GM18526 (cell line): ENCODE data around the gene ZNRD2.
A peak's percentile ranks its signal among the peaks of the same experiment; 100 is the strongest.

Source experiments
- POLR2A ChIP-seq: IDR thresholded peaks from 3 replicates; pipeline ENCODE4 v1.6.1; 2011; ENCODE audit not compliant: insufficient read length; ENCODE audit errors: extremely low read depth

ZNRD2 gene

GRCh38 chr11:65575568-65576231, 5.4 kb downstream of the ZNRD2 start, which contains the start of gene EHBP1L1:
Gene EHBP1L1 (plus strand): TSS chr11:65576053. CDS start chr11:65576303, 250 bp downstream.
- peak; percentile 44 for TF ChIP-seq POLR2A

GRCh38 chr11:65576232-65576866, 6.1 kb downstream of the ZNRD2 start:
- peak; percentile 11 for TF ChIP-seq POLR2A

GRCh38 chr11:65576867-65577755, 6.8 kb downstream of the ZNRD2 start:
- no peak for TF ChIP-seq POLR2A

GRCh38 chr11:65577756-65578109, 7.5 kb downstream of the ZNRD2 start:
- no peak for TF ChIP-seq POLR2A

- TF ChIP-seq POLR2A: no peak
Observed at GRCh38 chr11:65578134-65578533, 7.9 kb downstream of the ZNRD2 start.

GRCh38 chr11:65578667-65579066, 8.4 kb downstream of the ZNRD2 start:
- no peak for TF ChIP-seq POLR2A

- no peak for TF ChIP-seq POLR2A
Observed at GRCh38 chr11:65579291-65579690, 9.0 kb downstream of the ZNRD2 start.

GRCh38 chr11:65580031-65580692, 9.9 kb downstream of the ZNRD2 start:
- no peak for TF ChIP-seq POLR2A

- TF ChIP-seq POLR2A: no peak
Observed at GRCh38 chr11:65580756-65581155, 10.5 kb downstream of the ZNRD2 start.

- no peak for TF ChIP-seq POLR2A
Observed at GRCh38 chr11:65581928-65582327, 11.7 kb downstream of the ZNRD2 start.

- no peak for TF ChIP-seq POLR2A
Observed at GRCh38 chr11:65583589-65583988, 13.3 kb downstream of the ZNRD2 start.

GRCh38 chr11:65584106-65584505, 13.8 kb downstream of the ZNRD2 start:
- TF ChIP-seq POLR2A: no peak

GRCh38 chr11:65584723-65585171, 14.5 kb downstream of the ZNRD2 start:
- TF ChIP-seq POLR2A: no peak

- no peak for TF ChIP-seq POLR2A
Observed at GRCh38 chr11:65585396-65586246, 15.3 kb downstream of the ZNRD2 start.

- TF ChIP-seq POLR2A: no peak
Observed at GRCh38 chr11:65586247-65586630, 16.0 kb downstream of the ZNRD2 start.

GRCh38 chr11:65586676-65587075, 16.4 kb downstream of the ZNRD2 start:
- TF ChIP-seq POLR2A: no peak
